Activated T-cell treated with anti-CD3 and anti-CD28 coated beads, Interleukin-2, amount 50 U/mL, for 72 hours (primary cell): ENCODE data around the gene TBC1D2B. TPM values are rescaled to one million over a fixed set of nuclear protein-coding genes. Genes with fewer than 3 reads are reported as not detected.
"Not testable (repeated sequence)": the region's sequence is repeated elsewhere in the genome, so short reads cannot be mapped to it uniquely, and the experiment has no call there.

ENCODE experiments used
- ATAC-seq, 2 donors: fragments of 150-1000 bp; cut with Tn5 transposase; replicated peaks in 1 of 2; 2 replicates each; pipeline ENCODE4 v1.10.0; 2021; ENCODE audit warnings: moderate library complexity in 2 of 2, mild to moderate bottlenecking in 1 of 2
- DNase-seq, 2 donors: peaks; one replicate each; pipeline ENCODE4 v3.0.0; 2021 to 2022; ENCODE audit warnings: mixed read lengths in 1 of 2
- H3K27ac Mint-ChIP-seq: one replicate; pipeline ENCODE4 v1.8.0; 2022; ENCODE audit warnings: mild to moderate bottlenecking, moderate library complexity, mixed read lengths
- H3K27me3 Mint-ChIP-seq: one replicate; pipeline ENCODE4 v1.8.0; 2022; ENCODE audit warnings: low read depth, mixed read lengths
- H3K36me3 Mint-ChIP-seq, 2 donors: one replicate each; pipeline ENCODE4 v1.8.0; 2022; ENCODE audit warnings: mixed read lengths in 2 of 2, mild to moderate bottlenecking in 1 of 2; ENCODE audit not compliant: insufficient read depth in 2 of 2
- H3K4me1 Mint-ChIP-seq: one replicate; pipeline ENCODE4 v1.8.0; 2022; ENCODE audit warnings: low read depth, mixed read lengths
- H3K4me3 Mint-ChIP-seq, 2 donors: one replicate each; pipeline ENCODE4 v1.8.0; 2022; ENCODE audit warnings: mild to moderate bottlenecking in 2 of 2, mixed read lengths in 2 of 2, moderate library complexity in 2 of 2
- H3K9me3 Mint-ChIP-seq, 2 donors: one replicate each; pipeline ENCODE4 v1.8.0; 2022; ENCODE audit warnings: mixed read lengths in 2 of 2
- total RNA-seq, 2 donors: library from RNA; stranded (reverse); gene quantifications; one replicate each; pipeline ENCODE4 v1.2.3, GENCODE V29; 2022

The TBC1D2B gene
- total RNA-seq, 2 donors from 2014 or later, result 67.8 to 75.0 TPM

DNA sequence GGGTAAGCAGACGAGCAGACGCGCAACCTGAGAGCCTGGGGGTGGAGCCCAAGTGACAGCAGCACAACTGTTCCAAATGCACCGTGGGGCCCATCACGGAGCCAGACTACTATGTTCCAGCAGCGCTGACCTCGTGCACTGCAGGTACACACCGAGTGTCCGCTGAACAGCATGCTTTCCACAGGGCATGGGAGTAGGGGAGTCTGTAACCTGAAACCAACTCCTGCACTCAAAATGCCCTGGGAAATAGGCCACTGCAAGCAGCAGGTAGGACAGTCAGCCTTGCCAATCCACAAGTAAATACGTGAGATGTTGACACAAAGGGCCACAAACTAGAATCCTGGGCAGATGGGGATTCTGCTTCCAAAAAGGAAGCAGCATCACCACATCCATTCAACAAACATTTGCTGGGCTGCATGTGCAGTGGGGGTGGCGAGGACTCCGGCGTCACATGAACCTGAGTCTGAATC is 73.9 kb downstream of the TBC1D2B start:
- Mint-ChIP-seq H3K4me3 (no peak overlapping the region), H3K36me3 (peaks cover 0 to 22% of the 10 kb centered on the region in 2 donors), H3K27me3 (no peaks in the 10 kb centered on the region), H3K9me3 (no peaks in the 10 kb centered on the region), H3K4me1 (peaks cover 30% of the 10 kb centered on the region), H3K27ac (peak overlapping the region; percentile 92)
- DNase-seq (no peak), ATAC-seq (no peak)

- DNase-seq, result no peak
- H3K27me3 Mint-ChIP-seq, result no peaks in the 10 kb centered on the region
- H3K4me1 Mint-ChIP-seq, result peaks cover 30% of the 10 kb centered on the region
- H3K36me3 Mint-ChIP-seq, result peaks cover 0 to 22% of the 10 kb centered on the region in 2 donors
- peak overlapping the region; percentile 67 for H3K27ac Mint-ChIP-seq
- ATAC-seq, result no peak
- H3K4me3 Mint-ChIP-seq, result no peak overlapping the region
- no peaks in the 10 kb centered on the region for H3K9me3 Mint-ChIP-seq
These were observed 74.5 kb downstream of the TBC1D2B start for GRCh38 chr15:78002996-78003395.

- H3K27me3 Mint-ChIP-seq, result no peaks in the 10 kb centered on the region
- H3K4me3 Mint-ChIP-seq, result no peak overlapping the region
- no peak for ATAC-seq
- peaks cover 0 to 14% of the 10 kb centered on the region in 2 donors for H3K36me3 Mint-ChIP-seq
- H3K27ac Mint-ChIP-seq, result peak overlapping the region; percentile 12
- DNase-seq, result no peak
- peaks cover 28% of the 10 kb centered on the region for H3K4me1 Mint-ChIP-seq
- no peaks in the 10 kb centered on the region for H3K9me3 Mint-ChIP-seq
These were observed 75.9 kb downstream of the TBC1D2B start for GRCh38 chr15:78001656-78002055.

- Mint-ChIP-seq H3K9me3 (no peaks in the 10 kb centered on the region), H3K36me3 (peaks cover 0 to 12% of the 10 kb centered on the region in 2 donors), H3K4me1 (peaks cover 25% of the 10 kb centered on the region), H3K27me3 (no peaks in the 10 kb centered on the region), H3K4me3 (no peak overlapping the region), H3K27ac (peak overlapping the region; percentile 56)
- DNase-seq, result no peak
- no peak for ATAC-seq
These were observed 76.6 kb downstream of the TBC1D2B start for GRCh38 chr15:78000927-78001249.

DNA sequence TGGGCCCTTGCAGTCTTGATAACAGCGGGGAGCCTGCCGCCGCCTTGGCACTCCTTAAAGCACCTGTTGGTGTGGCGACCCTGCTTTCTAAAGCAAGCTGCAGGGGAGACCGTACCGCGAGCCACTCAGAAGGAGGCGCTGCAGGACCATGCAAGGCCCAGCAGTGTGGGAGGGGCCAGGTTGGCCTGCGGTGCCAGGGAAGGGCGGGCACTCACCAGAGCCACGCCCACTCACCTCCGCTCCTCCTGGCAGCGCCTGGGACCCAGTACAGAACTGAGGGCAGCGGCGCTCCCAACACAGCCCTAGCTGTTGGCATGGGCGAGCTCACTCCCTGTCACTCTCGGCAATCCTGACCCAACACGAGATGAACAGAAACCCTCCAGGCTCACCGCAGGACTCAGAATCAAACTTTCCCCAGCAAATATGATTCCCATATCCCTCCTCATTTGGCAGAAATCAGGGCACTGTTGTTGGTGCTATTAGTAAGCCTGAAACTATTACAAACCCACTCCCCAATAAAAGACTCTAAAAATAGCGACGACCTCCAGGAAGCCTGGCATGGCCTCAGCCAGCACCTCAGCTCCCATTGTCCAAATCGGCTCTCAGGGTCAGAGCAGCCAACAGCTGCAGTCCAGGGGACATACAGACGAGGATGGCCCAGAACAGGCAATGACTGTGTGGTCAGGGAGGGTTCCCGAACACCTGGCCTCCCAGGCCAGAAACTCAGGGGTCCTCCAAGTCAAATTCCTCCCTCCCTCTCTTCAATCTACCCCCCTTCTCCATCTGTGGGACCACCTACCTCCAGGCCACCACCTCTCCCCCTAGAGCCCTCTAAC is 77.2 kb downstream of the TBC1D2B start:
- no peak overlapping the region for H3K4me3 Mint-ChIP-seq
- H3K36me3 Mint-ChIP-seq, result peaks cover 0 to 12% of the 10 kb centered on the region in 2 donors
- no peaks in the 10 kb centered on the region for H3K27me3 Mint-ChIP-seq
- no peaks in the 10 kb centered on the region for H3K9me3 Mint-ChIP-seq
- DNase-seq (peak; percentile 83), ATAC-seq (peak; percentile 94 to 96)
- peaks cover 24% of the 10 kb centered on the region for H3K4me1 Mint-ChIP-seq
- no peak overlapping the region for H3K27ac Mint-ChIP-seq

- DNase-seq, result no peak
- H3K27ac Mint-ChIP-seq, result no peak overlapping the region
- H3K9me3 Mint-ChIP-seq, result no peaks in the 10 kb centered on the region
- H3K27me3 Mint-ChIP-seq, result no peaks in the 10 kb centered on the region
- H3K4me3 Mint-ChIP-seq, result no peak overlapping the region
- peaks cover 17% of the 10 kb centered on the region for H3K4me1 Mint-ChIP-seq
- ATAC-seq, result no peak
- peaks cover 0 to 12% of the 10 kb centered on the region in 2 donors for H3K36me3 Mint-ChIP-seq
These were observed 78.0 kb downstream of the TBC1D2B start for GRCh38 chr15:77999486-77999885.

- ATAC-seq, result no peak
- Mint-ChIP-seq H3K36me3 (peaks cover 0 to 12% of the 10 kb centered on the region in 2 donors), H3K27ac (no peak overlapping the region)
These were observed 78.9 kb downstream of the TBC1D2B start for GRCh38 chr15:77998592-77998991.

DNA sequence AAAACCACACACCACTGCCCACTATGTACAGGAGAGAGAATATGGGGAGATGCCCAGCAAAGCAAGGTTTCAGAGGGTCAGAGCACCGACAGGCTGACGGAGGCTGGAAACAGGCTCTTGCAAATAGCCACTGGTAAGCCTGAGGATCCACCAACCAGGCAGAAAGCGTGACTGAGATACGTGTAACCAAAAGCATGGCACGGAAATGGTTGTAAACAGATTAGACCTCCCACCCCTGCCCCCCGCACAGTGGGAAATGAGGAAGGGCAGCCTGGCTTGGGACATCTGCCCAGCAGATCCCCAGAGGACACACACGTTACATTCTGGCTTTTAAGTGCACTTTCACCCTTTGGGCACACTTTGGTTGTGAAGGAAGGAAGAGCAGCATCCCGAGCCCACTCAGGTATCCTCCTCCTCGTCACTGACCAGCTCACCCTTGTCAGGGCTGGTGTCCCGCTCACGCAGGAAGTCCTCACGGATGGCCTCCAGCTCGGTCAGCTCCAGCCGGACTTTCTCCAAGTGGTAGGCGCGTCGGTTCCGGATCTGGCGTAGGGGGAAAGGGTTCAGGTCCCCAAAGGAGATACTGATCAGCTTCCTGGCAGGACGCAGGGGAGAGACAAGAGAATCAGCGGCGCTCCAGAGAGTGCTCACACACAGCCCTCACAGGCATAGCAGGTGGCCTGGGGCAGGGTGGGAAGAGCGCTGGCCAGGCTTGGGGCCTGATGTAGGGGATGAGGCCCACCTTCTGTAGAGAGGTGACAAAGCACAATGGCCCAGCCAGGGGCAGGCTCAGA is 79.6 kb downstream of the TBC1D2B start:
- DNase-seq, H3K36me3 Mint-ChIP-seq, H3K4me3 Mint-ChIP-seq, H3K27ac Mint-ChIP-seq, H3K9me3 Mint-ChIP-seq, H3K27me3 Mint-ChIP-seq, ATAC-seq: not testable (repeated sequence)
- peaks cover 21% of the 10 kb centered on the region for H3K4me1 Mint-ChIP-seq

More at GRCh38 chr15:77998592-77998991, 78.9 kb downstream of the TBC1D2B start:
- no peak for DNase-seq
- Mint-ChIP-seq H3K4me3 (no peak overlapping the region), H3K27me3 (no peaks in the 10 kb centered on the region), H3K4me1 (peaks cover 20% of the 10 kb centered on the region), H3K9me3 (no peaks in the 10 kb centered on the region)

DNA sequence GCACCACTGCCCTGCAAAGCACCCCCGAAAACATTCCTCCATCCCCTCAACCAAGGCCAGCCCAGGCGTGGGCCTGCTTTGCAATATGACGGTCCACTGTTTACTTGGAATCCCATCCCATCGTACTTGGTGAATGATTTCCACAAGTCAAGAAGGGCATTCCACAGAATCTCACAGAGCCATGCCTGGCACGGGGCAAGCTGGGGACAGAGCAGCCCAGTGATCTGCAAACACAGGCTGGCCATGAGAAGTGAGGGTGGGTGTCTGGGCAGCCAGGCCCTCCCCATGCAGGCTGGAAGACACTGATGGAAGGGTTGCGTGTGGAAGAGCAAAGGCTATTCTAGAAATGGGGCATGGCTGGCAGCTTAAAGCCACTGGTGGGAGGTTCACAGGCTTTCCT is 80.3 kb downstream of the TBC1D2B start:
- not testable (repeated sequence) for DNase-seq, H3K27me3 Mint-ChIP-seq, H3K9me3 Mint-ChIP-seq, H3K4me3 Mint-ChIP-seq, H3K36me3 Mint-ChIP-seq, ATAC-seq, H3K27ac Mint-ChIP-seq
- peaks cover 21% of the 10 kb centered on the region for H3K4me1 Mint-ChIP-seq

- H3K27ac Mint-ChIP-seq, H3K36me3 Mint-ChIP-seq, DNase-seq, H3K9me3 Mint-ChIP-seq, H3K27me3 Mint-ChIP-seq, H3K4me3 Mint-ChIP-seq, ATAC-seq: not testable (repeated sequence)
- peaks cover 21% of the 10 kb centered on the region for H3K4me1 Mint-ChIP-seq
These were observed 80.8 kb downstream of the TBC1D2B start for GRCh38 chr15:77996713-77997171.

- H3K36me3 Mint-ChIP-seq, H3K4me3 Mint-ChIP-seq, H3K9me3 Mint-ChIP-seq, H3K27ac Mint-ChIP-seq, DNase-seq, H3K27me3 Mint-ChIP-seq, ATAC-seq: not testable (repeated sequence)
- peaks cover 25% of the 10 kb centered on the region for H3K4me1 Mint-ChIP-seq
These were observed 81.3 kb downstream of the TBC1D2B start for GRCh38 chr15:77996226-77996625.

GRCh38 chr15:77995537-77995918 is 82.0 kb downstream of the TBC1D2B start:
- ATAC-seq, DNase-seq, H3K9me3 Mint-ChIP-seq, H3K36me3 Mint-ChIP-seq, H3K27me3 Mint-ChIP-seq, H3K4me3 Mint-ChIP-seq, H3K27ac Mint-ChIP-seq: not testable (repeated sequence)
- peaks cover 27% of the 10 kb centered on the region for H3K4me1 Mint-ChIP-seq

DNA sequence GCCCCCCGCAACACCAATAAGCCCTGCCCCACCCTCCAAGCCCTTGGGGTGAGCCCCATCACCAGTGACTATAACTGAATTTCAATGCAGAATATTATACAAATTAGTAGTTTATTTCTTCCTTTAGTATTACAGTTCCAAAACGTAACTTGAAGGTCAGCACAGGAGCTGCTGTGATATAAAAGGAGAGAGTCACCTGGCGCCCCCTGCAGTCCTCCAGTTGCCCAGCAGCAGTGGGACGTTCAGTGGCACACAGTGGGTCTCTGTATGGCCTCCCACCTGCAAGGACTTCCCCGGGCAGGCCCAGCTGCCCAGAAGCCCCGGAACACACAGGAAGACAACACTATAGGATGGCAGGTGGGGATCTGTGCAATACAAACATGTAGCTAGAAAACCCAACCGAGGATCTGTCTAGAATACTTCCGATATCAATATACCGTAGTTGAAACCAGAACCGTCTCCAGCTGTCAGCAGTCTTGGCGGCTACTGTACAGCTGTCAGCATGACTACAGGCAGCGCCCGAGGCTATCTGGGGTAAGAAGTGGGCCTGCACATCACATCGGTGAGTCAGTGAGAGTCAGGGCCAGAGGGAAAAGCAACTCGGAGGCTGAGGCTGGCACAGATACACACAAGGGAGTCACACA is 82.5 kb downstream of the TBC1D2B start:
- H3K4me1 Mint-ChIP-seq, result peaks cover 28% of the 10 kb centered on the region
- H3K9me3 Mint-ChIP-seq, H3K36me3 Mint-ChIP-seq, H3K27me3 Mint-ChIP-seq, ATAC-seq, H3K4me3 Mint-ChIP-seq, H3K27ac Mint-ChIP-seq, DNase-seq: not testable (repeated sequence)
